Measurements from ENCODE around the gene SLC35A1.
A peak's percentile ranks its signal among the peaks of the same experiment; 100 is the strongest.

The SLC35A1 gene

GRCh38 chr6:87472525-87473418 is at the start of gene SLC35A1 (continued):
- TF ChIP-seq MYNN (tag by site-specific recombination; IDR thresholded peaks at IDR 0.05; ENCODE audit: borderline replicate concordance) (no peak), ZNF664 (tag by site-specific recombination; IDR thresholded peaks at IDR 0.05) (no peak; the same call in 1 of the 2 replicates), ZNF202 (tag by site-specific recombination; IDR thresholded peaks at IDR 0.05; ENCODE audit: borderline replicate concordance) (no peak), HOXC10 (CRISPR knock-in tag; IDR thresholded peaks at IDR 0.05) (no peak), KLF16 (tag by site-specific recombination; IDR thresholded peaks at IDR 0.05) (peak; percentile 90), ZNF292 (tag by site-specific recombination; IDR thresholded peaks at IDR 0.05; ENCODE audit: borderline replicate concordance, low read depth) (no peak), BCL11B (tag by site-specific recombination; IDR thresholded peaks at IDR 0.05; ENCODE audit: low read depth) (no peak; the same call in 1 of the 2 replicates), ZNF600 (tag by site-specific recombination; IDR thresholded peaks at IDR 0.05) (peak; percentile 94; the same call in 1 of the 2 replicates), WT1 (tag by site-specific recombination; IDR thresholded peaks at IDR 0.05) (no peak), ZNF792 (tag by site-specific recombination; IDR thresholded peaks at IDR 0.05) (no peak), ZNF169 (tag by site-specific recombination; IDR thresholded peaks at IDR 0.05) (no peak), ZNF514 (tag by site-specific recombination; IDR thresholded peaks at IDR 0.05) (no peak), ZNF837 (tag by site-specific recombination; IDR thresholded peaks at IDR 0.05) (no peak), BCL6B (tag by site-specific recombination; IDR thresholded peaks at IDR 0.05) (no peak), ZBTB11 (tag by site-specific recombination; conservative IDR thresholded peaks at IDR 0.05; ENCODE audit: low read depth) (peak; percentile 59), ZNF76 (tag by site-specific recombination; IDR thresholded peaks at IDR 0.05; ENCODE audit: borderline replicate concordance, low read depth) (peak; percentile 96), ZNF302 (tag by site-specific recombination; IDR thresholded peaks at IDR 0.05; ENCODE audit: low read depth) (no peak)
- TF ChIP-seq, protein P1, sequence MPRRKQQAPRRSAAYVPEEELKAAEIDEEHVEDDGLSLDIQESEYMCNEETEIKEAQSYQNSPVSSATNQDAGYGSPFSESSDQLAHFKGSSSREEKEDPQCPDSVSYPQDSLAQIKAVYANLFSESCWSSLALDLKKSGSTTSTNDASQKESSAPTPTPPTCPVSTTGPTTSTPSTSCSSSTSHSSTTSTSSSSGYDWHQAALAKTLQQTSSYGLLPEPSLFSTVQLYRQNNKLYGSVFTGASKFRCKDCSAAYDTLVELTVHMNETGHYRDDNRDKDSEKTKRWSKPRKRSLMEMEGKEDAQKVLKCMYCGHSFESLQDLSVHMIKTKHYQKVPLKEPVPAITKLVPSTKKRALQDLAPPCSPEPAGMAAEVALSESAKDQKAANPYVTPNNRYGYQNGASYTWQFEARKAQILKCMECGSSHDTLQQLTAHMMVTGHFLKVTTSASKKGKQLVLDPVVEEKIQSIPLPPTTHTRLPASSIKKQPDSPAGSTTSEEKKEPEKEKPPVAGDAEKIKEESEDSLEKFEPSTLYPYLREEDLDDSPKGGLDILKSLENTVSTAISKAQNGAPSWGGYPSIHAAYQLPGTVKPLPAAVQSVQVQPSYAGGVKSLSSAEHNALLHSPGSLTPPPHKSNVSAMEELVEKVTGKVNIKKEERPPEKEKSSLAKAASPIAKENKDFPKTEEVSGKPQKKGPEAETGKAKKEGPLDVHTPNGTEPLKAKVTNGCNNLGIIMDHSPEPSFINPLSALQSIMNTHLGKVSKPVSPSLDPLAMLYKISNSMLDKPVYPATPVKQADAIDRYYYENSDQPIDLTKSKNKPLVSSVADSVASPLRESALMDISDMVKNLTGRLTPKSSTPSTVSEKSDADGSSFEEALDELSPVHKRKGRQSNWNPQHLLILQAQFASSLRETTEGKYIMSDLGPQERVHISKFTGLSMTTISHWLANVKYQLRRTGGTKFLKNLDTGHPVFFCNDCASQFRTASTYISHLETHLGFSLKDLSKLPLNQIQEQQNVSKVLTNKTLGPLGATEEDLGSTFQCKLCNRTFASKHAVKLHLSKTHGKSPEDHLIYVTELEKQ (tag by site-specific recombination; IDR thresholded peaks at IDR 0.05; ENCODE audit: borderline replicate concordance) = no peak; the same call in 1 of the 2 replicates
- TF ChIP-seq, protein P2, sequence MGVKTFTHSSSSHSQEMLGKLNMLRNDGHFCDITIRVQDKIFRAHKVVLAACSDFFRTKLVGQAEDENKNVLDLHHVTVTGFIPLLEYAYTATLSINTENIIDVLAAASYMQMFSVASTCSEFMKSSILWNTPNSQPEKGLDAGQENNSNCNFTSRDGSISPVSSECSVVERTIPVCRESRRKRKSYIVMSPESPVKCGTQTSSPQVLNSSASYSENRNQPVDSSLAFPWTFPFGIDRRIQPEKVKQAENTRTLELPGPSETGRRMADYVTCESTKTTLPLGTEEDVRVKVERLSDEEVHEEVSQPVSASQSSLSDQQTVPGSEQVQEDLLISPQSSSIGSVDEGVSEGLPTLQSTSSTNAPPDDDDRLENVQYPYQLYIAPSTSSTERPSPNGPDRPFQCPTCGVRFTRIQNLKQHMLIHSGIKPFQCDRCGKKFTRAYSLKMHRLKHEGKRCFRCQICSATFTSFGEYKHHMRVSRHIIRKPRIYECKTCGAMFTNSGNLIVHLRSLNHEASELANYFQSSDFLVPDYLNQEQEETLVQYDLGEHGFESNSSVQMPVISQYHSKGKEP (tag by site-specific recombination; IDR thresholded peaks at IDR 0.05) = no peak
- TF ChIP-seq, protein P3, sequence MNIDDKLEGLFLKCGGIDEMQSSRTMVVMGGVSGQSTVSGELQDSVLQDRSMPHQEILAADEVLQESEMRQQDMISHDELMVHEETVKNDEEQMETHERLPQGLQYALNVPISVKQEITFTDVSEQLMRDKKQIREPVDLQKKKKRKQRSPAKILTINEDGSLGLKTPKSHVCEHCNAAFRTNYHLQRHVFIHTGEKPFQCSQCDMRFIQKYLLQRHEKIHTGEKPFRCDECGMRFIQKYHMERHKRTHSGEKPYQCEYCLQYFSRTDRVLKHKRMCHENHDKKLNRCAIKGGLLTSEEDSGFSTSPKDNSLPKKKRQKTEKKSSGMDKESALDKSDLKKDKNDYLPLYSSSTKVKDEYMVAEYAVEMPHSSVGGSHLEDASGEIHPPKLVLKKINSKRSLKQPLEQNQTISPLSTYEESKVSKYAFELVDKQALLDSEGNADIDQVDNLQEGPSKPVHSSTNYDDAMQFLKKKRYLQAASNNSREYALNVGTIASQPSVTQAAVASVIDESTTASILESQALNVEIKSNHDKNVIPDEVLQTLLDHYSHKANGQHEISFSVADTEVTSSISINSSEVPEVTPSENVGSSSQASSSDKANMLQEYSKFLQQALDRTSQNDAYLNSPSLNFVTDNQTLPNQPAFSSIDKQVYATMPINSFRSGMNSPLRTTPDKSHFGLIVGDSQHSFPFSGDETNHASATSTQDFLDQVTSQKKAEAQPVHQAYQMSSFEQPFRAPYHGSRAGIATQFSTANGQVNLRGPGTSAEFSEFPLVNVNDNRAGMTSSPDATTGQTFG (tag by site-specific recombination; IDR thresholded peaks at IDR 0.05; ENCODE audit: borderline replicate concordance) = no peak
- TF ChIP-seq, protein P4, sequence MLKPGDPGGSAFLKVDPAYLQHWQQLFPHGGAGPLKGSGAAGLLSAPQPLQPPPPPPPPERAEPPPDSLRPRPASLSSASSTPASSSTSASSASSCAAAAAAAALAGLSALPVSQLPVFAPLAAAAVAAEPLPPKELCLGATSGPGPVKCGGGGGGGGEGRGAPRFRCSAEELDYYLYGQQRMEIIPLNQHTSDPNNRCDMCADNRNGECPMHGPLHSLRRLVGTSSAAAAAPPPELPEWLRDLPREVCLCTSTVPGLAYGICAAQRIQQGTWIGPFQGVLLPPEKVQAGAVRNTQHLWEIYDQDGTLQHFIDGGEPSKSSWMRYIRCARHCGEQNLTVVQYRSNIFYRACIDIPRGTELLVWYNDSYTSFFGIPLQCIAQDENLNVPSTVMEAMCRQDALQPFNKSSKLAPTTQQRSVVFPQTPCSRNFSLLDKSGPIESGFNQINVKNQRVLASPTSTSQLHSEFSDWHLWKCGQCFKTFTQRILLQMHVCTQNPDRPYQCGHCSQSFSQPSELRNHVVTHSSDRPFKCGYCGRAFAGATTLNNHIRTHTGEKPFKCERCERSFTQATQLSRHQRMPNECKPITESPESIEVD (tag by site-specific recombination; IDR thresholded peaks at IDR 0.05) = no peak
- TF ChIP-seq, protein P5, sequence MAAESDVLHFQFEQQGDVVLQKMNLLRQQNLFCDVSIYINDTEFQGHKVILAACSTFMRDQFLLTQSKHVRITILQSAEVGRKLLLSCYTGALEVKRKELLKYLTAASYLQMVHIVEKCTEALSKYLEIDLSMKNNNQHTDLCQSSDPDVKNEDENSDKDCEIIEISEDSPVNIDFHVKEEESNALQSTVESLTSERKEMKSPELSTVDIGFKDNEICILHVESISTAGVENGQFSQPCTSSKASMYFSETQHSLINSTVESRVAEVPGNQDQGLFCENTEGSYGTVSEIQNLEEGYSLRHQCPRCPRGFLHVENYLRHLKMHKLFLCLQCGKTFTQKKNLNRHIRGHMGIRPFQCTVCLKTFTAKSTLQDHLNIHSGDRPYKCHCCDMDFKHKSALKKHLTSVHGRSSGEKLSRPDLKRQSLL (tag by site-specific recombination; IDR thresholded peaks at IDR 0.05) = peak; percentile 8; the same call in 1 of the 2 replicates
